Activated naive CD4-positive, alpha-beta T cell treated with anti-CD3 and anti-CD28 coated beads, Interleukin-2, amount 50 U/mL, for 72 hours (primary cell): ENCODE measurements around the gene GPR179. TPM values are rescaled to one million over a fixed set of nuclear protein-coding genes. Genes with fewer than 3 reads are reported as not detected.

ENCODE experiments used
- ATAC-seq, 2 donors: fragments of 150-1000 bp; cut with Tn5 transposase; 2 replicates each; pipeline ENCODE4 v1.10.0; 2021; ENCODE audit warnings: mild to moderate bottlenecking in 2 of 2, moderate library complexity in 2 of 2
- DNase-seq, 2 donors: peaks; one replicate each; pipeline ENCODE4 v3.0.0; 2021 to 2022; ENCODE audit warnings: low spot score in 2 of 2
- H3K27ac Mint-ChIP-seq, 2 donors: one replicate each; pipeline ENCODE4 v1.8.0; 2022; ENCODE audit warnings: mild to moderate bottlenecking in 2 of 2, mixed read lengths in 2 of 2
- H3K36me3 Mint-ChIP-seq, 2 donors: one replicate each; pipeline ENCODE4 v1.8.0; 2022; ENCODE audit warnings: mixed read lengths in 2 of 2
- H3K9me3 Mint-ChIP-seq, 2 donors: one replicate each; pipeline ENCODE4 v1.8.0; 2022; ENCODE audit warnings: mixed read lengths in 2 of 2
- total RNA-seq, 2 donors: library from RNA; stranded (reverse); gene quantifications; one replicate each; pipeline ENCODE4 v1.2.3, GENCODE V29; 2022

GPR179 gene
- total RNA-seq, 2 donors from 2014 or later = 0.02 to 0.04 TPM

DNA sequence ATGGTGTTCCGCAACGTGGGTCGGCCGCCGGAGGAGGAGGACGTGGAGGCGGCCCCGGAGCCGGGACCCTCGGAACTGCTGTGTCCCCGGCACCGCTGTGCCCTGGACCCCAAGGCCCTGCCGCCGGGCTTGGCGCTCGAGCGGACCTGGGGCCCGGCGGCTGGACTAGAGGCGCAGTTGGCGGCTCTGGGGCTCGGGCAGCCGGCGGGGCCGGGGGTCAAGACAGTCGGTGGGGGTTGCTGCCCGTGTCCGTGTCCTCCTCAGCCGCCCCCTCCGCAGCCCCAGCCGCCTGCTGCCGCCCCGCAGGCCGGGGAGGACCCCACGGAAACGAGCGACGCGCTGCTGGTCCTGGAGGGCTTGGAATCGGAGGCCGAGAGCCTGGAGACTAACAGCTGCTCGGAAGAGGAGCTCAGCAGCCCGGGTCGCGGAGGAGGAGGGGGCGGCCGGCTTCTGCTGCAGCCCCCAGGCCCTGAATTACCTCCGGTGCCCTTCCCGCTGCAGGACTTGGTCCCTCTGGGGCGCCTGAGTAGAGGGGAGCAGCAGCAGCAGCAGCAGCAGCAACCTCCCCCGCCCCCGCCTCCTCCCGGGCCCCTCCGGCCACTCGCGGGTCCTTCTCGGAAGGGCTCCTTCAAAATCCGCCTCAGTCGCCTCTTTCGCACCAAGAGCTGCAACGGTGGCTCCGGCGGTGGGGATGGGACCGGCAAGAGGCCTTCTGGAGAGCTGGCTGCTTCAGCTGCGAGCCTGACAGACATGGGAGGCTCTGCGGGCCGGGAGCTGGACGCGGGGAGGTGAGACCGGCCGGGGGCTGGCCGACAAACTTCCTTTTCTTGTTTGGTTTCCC lies 8.7 kb upstream of the GPR179 start:
- Mint-ChIP-seq H3K36me3 (peaks cover 0 to 5% of the 10 kb centered on the region in 2 donors), H3K27ac (peak overlapping the region in 1 of 2 donors; percentile 20), H3K9me3 (no peaks in the 10 kb centered on the region)
- peak in 1 of 2 donors; percentile 22 for DNase-seq
- no peak for ATAC-seq

DNA sequence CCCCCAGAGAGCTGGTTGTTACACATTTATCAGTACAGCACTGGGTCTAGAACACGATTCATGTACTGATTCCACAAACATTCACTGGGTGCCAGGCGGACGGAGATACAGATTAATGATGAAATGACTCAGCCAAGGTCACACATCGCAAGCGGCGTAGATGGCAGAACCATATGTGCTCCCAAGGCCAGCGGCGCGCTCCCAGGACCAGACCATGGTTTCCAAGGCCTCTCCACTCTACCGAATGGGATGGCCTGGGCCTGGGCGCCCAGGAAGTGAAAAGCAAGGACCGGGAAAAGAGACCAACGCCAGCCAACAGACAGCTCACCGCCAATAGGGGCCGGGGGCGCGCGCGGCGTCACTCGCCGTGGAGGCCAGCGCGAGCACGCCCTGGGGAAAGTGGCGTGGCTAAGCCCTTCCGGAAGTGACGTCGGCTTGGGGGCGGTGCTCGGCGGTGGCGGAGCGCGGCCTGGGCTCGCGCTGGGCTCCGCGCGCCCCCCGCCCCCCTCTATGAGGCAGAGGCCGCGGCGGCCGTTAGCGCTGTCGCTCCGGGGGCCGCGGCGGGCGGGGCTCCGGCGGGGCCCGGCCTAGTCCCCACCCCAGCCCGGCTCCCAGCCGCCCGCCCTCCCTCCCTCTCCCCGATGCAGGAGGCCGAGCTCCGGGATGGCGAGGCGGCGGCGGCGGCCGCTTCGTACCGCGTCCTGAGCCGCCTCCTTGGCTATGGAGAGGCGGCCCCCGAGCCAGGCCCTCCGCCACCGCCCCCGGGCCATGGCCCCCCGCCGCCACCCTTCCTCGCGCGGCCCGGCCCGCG lies 7.9 kb upstream of the GPR179 start, which contains the start of gene SOCS7:
Gene SOCS7 (plus strand): TSS at position 433 of the 811 bp plus-strand sequence. CDS start 209 bp downstream, at position 642.
- ATAC-seq (peak; percentile 95), DNase-seq (peak; percentile 91 to 92)
- H3K27ac Mint-ChIP-seq = peak within 1 kb of the TSS; percentile 91 to 96
- H3K9me3 Mint-ChIP-seq = no peaks in the 10 kb centered on the region
- peaks cover 0 to 5% of the 10 kb centered on the region in 2 donors for H3K36me3 Mint-ChIP-seq

DNA sequence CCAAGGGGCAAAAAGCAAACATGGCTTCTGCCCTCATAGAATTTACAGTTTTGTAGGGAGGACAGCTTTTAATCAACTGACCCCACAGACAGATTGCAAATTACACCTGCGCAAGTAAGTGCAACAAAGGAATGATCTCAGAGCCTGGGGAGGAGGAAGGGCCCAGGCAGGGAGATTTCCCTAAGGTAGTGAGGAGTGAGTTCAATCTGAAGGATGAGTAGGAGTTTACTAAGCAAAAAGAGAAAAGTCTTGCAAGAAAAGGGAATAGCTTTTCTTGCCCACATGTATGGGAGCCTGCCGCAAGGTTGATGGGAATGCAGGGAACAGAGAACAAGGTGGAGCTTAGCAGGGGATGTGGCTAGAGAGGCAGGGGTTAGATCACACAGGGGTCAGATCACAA lies 6.3 kb upstream of the GPR179 start:
- Mint-ChIP-seq H3K36me3 (peaks cover 0 to 5% of the 10 kb centered on the region in 2 donors), H3K27ac (peak overlapping the region in 1 of 2 donors; percentile 34), H3K9me3 (no peaks in the 10 kb centered on the region)
- DNase-seq (no peak), ATAC-seq (no peak)

DNA sequence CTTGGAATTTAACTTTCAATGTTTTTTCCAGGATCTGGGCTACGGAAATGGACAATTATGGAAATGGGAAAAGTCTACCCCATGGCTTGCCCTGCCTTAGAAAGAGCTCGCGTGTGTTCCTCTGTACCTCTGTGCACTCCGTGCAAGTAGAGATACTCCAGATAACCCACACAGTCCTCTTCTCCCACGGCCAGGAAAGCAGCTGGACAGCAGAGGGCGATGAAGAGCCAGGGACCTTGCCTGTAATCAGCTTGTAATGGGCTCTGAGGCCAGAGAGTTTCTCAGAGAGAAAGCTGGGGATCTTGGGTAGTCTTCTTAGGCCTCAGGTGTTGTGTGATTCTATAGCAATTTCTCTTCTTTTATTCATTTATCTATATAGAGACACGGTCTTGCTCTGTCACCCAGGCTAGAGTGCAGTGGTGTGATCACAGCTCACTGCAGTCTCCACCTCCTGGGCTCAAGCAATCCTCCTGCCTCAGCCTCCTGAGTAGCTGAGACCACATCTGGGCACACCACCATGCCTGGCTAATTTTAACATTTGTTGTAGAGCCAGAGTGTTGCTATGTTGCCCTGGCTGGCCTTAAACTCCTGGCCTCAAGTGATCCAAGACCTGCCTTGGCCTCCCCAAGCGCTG lies 5.5 kb upstream of the GPR179 start:
- DNase-seq = peak; percentile 77 to 89
- Mint-ChIP-seq H3K9me3 (no peaks in the 10 kb centered on the region), H3K36me3 (peaks cover 0 to 5% of the 10 kb centered on the region in 2 donors), H3K27ac (peak overlapping the region in 1 of 2 donors; percentile 5)
- peak; percentile 41 to 58 for ATAC-seq

DNA sequence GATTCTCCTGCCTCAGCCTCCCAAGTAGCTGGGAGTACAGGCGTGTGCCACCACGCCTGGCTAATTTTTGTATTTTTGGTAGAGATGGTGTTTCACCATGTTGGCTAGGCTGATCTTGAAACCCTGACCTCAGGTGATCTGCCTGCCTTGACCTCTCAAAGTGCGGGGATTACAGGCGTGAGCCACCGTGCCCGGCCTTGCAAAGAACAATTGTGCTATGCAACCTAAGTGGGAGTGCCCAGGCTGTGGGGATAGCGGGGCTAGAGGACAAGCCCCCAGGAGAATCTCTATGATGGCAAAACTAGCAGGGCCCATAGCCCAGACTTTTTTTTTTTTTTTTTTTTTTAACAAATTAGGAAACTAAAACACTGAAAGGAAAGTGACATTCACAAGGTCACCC lies 2.0 kb upstream of the GPR179 start:
- DNase-seq = no peak
- no peak for ATAC-seq
- Mint-ChIP-seq H3K27ac (no peak overlapping the region), H3K9me3 (no peaks in the 10 kb centered on the region), H3K36me3 (no peaks in the 10 kb centered on the region)

DNA sequence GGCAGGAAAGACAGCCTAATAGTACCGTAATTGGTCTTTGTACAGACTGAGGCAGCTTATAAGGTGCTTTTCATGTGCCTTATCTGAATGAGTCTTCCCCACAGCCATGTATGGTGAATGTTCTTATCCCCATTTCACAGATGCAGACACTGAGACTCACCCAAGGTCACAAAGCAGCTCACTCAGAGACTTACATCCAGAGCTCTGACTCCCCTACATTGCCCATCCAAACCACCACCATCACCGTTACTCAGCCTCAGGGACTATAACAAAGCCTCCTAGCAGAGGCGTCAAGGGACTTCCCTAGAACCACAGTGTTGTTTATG lies 627 bp upstream of the GPR179 start:
- no peak for ATAC-seq
- no peak for DNase-seq
- Mint-ChIP-seq H3K27ac (no peak overlapping the region), H3K9me3 (no peaks in the 10 kb centered on the region), H3K36me3 (no peaks in the 10 kb centered on the region)

DNA sequence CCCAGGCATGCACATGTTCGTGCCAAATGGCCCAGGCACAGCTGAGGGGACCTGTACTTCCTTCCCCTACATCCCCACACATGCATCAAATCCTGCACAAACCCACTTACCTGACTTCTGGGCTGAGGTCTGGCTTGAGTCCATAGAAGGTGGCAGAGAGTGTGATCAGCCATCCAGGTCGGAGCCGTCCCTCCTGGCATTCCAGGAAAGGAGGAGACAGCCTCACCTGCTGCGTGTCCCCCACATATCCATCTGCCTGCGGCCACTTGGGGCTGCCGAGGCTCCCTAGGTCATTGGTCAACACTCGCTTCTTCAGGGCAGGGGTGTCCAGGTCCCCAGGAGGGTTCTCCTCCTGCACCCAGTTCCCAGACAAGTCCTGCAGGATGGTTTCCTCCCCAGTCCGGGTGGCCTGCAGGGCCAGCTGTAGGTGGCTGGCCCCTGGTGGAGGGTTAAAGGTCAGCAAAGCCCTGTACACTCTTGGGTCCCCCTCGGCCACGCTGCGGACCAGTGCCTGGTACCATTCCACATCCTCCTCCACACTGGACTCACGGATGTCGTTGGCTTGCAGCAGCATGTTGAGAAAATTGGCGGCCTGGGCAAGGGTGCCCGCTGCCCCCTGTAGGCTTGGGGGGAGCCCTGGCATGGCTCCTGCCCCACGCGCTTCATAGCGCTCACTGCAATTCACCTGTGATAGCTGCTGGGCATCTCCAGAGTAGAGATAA lies 709 bp downstream of the GPR179 start:
- H3K27ac Mint-ChIP-seq = no peak overlapping the region
- no peak for ATAC-seq
- DNase-seq = no peak
- no peaks in the 10 kb centered on the region for H3K36me3 Mint-ChIP-seq
- no peaks in the 10 kb centered on the region for H3K9me3 Mint-ChIP-seq

DNA sequence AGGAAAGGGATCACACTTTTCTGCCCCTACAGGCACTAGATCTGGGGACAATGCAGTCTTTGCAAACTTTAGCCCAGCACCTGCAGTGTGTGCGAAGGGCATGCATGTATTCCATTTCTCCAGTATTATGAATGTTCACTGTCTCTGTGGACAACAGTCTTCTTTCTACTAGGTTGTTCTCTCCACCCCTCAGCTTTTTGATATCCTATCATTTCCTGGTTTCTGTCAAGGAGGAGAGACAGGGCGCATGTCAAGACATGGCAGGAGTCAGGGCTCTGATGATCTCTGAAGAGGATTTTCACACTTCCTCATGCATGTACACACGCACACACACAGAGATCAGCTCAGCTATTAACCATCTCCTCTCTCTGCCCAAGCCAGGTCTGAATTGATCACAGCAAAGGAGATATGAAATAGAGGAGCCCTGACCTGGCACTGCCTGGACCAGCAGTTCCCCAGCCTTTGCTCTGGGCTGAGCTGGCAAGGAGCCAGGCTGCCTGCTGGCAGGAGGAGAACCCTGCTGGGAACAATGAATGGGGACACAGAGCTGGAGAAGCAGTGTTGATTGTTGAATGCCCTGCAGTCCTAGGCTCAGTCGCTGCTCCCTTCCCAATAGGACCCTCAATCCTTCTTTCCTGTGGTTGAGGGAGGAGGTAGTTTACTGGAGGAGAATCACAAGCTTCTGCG lies 2.6 kb downstream of the GPR179 start:
- Mint-ChIP-seq H3K36me3 (no peaks in the 10 kb centered on the region), H3K27ac (no peak overlapping the region), H3K9me3 (no peaks in the 10 kb centered on the region)
- ATAC-seq (no peak), DNase-seq (no peak)

DNA sequence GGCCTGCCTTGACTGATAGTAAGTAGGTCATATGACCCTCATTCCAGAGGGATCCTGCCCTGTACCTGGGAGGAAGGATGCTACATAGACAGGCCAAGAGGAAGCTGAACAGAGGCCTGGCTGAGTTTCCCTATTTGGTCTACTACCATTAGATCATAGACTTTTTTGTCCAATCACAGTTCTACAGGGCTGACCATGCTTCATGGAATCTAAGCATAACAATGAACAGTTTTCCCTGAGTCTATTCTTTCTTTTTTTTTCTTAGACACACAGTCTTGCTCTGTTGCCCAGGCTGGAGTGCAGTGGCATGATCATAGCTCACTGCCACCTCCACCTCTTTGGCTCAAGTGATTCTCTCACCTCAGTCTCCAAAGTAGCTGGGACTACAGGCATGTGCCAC lies 3.9 kb downstream of the GPR179 start:
- no peak for DNase-seq
- no peak for ATAC-seq
- Mint-ChIP-seq H3K9me3 (no peaks in the 10 kb centered on the region), H3K27ac (no peak overlapping the region), H3K36me3 (no peaks in the 10 kb centered on the region)

DNA sequence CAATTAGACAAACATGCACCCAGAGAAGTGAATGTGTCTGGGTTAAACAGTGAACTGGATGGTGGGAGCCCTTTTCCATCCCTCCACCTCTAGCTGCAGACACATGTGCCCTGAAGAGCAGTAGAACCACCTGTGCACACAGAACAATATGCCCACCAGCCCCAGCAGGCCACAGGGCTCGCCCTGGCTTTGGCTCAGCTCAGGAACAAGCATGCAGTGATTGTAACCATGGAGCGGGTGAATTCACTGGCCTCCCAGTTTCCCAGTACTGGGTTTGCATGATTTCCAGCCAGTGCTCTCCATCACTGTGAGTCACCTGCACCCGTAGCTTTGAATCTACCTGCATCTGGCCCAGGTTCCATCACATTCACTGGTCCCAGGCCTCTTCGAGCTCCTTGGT lies 5.2 kb downstream of the GPR179 start:
- no peaks in the 10 kb centered on the region for H3K36me3 Mint-ChIP-seq
- no peak for DNase-seq
- no peak for ATAC-seq
- no peaks in the 10 kb centered on the region for H3K9me3 Mint-ChIP-seq
- H3K27ac Mint-ChIP-seq = no peak overlapping the region

DNA sequence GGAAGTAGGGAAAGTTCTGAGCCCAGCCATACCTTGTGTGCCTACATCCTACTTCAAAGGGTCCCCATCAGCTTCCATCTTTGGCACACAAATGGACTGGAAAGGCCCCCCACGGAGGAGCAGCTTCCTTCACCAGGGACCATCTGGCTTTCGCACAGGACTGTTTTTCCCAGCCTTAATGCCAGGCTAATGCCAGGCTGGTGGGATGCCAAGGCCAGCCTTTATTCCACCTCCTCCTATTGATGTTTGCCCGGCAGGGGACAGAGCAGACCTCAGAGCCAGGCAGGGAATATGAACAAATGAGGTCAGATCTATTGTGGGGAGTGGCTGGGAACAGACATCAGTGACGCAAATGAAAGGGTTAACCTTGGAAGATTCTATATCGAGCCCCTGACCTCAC lies 5.7 kb downstream of the GPR179 start:
- DNase-seq = no peak
- H3K36me3 Mint-ChIP-seq = no peaks in the 10 kb centered on the region
- no peak for ATAC-seq

DNA sequence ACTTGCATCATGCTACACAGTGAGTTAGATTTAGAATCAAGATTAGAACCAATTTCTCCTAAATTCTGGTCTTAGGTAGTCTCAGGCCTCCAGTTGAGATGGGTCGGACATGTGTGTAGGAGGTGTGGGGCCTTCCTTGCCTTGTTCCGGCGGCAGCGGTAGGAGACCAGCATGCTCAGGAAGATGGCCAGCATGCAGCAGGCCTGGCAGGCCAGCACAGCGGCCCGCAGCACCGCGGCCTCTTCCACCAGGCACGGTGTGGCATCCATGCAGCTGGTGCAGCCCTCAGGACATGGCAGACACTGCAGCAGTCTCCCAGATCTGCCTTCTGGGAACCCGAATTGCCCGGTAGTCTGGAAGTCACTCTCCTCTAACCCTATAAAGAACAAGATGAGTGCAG lies 6.9 kb downstream of the GPR179 start:
- ATAC-seq = no peak
- no peak for DNase-seq
- Mint-ChIP-seq H3K36me3 (no peaks in the 10 kb centered on the region), H3K9me3 (no peaks in the 10 kb centered on the region), H3K27ac (no peak overlapping the region)

More for the DNA sequence above, 5.7 kb downstream of the GPR179 start:
- H3K27ac Mint-ChIP-seq = no peak overlapping the region
- no peaks in the 10 kb centered on the region for H3K9me3 Mint-ChIP-seq

DNA sequence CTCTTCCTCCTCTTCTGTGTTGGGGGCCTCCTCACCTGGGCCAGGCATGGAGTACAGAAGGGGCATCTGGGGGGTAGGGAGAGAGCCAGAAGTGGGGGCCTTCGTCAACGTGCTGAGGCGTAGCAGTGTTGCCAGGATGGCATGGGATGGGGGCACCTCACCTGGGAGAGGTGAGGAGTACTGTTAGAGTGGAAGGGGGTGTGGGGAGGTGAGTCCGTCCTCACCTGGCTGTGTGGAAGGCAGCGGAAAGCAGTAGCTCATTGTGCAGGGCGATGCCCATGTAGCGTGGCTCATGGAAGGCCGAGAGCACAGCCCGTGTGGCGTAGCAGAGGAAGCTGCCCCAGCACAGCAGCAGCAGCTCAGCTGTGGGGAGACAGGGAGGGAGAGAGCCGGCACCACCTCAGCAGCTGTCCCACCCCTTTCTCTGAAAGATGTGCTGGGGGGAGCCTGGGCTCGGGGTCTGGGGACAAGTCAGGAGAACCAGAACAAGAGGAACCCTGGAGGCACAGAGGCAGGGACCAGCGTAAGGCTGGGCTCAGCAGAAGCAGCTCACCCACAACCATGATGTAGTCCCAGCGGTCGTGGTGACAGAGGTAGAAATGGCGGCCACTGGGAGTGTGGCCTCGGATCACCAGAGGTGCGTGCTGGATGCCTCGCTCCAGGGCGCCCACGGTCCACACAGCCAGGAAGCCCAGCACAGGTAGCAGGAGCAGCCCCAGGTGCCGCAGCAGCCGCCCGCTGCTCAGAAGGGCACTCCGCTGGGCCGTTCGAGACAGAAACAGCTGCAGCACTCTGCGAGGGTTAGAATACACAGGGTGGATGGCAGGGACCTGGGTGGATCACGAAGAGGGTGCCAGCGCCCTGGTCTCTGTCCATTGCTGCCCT lies 9.0 kb downstream of the GPR179 start:
- H3K9me3 Mint-ChIP-seq = no peaks in the 10 kb centered on the region
- no peak overlapping the region for H3K27ac Mint-ChIP-seq
- DNase-seq = no peak
- ATAC-seq = no peak
- no peaks in the 10 kb centered on the region for H3K36me3 Mint-ChIP-seq

DNA sequence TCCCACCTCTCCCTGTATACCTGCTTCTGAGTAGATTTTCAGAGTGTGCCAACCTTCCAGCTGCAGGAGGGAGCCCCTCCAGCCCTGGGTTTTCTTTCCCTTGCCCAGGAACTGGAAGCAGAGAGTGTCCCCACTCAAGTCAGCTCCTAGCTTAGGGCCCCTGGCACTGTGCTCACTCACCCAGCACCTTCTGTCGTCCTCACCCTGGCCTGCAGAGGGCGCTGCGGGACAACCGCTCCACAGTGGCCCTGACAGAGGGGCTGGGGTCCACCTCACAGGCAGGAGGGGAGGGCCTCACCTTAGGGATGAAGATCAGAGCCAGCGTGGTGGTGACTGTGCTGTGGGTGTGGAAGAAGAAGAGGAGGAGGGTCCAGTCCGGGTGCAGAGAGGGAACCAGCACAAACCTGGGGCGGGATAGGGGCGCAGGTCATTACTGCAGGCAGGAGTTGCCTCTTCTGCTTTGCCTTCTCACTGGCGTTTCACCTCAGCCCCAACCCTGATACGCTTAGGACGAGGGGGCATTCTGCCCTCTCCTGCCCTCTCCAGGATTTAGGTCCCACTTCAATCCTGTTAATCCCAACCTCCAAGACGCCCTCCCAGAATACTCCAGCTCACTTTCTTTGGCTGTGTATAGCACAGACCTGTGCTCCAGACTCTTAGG lies 10.0 kb downstream of the GPR179 start:
- no peaks in the 10 kb centered on the region for H3K9me3 Mint-ChIP-seq
- no peaks in the 10 kb centered on the region for H3K36me3 Mint-ChIP-seq
- ATAC-seq (peak; percentile 57 to 81), DNase-seq (peak in 1 of 2 donors; percentile 82)
- H3K27ac Mint-ChIP-seq = no peak overlapping the region

DNA sequence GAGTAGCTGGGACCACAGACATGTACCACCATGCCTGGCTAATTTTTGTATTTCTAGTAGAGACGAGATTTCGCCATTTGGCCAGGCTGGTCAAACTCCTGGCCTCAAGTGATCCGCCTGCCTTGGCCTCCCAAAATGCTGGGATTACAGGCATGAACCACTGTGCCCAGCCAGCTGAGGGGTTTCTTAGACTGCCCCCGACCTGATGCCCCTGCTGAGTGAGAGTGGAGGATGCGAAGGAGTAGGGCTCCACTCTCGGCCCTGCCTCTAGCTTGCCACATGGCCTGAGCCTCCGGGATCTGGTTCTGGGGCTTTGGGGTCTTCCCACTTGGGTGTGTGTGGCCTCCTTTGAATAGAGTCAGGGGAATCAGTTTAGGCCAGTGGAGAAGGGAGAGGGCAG lies 11.0 kb downstream of the GPR179 start:
- Mint-ChIP-seq H3K9me3 (no peaks in the 10 kb centered on the region), H3K27ac (no peak overlapping the region), H3K36me3 (no peaks in the 10 kb centered on the region)
- ATAC-seq = no peak
- no peak for DNase-seq
